ENCODE data around the gene ARHGAP42. TPM values are rescaled to one million over a fixed set of nuclear protein-coding genes. Genes with fewer than 3 reads are reported as not detected.

ARHGAP42 gene
- total RNA-seq, 1 experiment from 2014 or later, result 39.1 TPM

GRCh38 chr11:100756559-100756958, 69.5 kb downstream of the ARHGAP42 start:
- no peaks in the 10 kb centered on the region for H4K20me1 ChIP-seq (ENCODE audit: control insufficient read depth, insufficient read depth, insufficient read length)
- no peak overlapping the region for H2BK120ac ChIP-seq (ENCODE audit: low read depth, low read length, poor library complexity, severe bottlenecking)
- WGBS (ENCODE audit: extremely low coverage, insufficient read length, low lambda C conversion rate), result no CpG with 5 or more reads among the region's 2 CpGs
- H3K23ac ChIP-seq (ENCODE audit: insufficient read length, low read depth, low read length), result no peak overlapping the region
- no peaks in the 10 kb centered on the region for H3K9me3 ChIP-seq (ENCODE audit: control insufficient read depth, low read depth, low read length)
- no peak overlapping the region for H2AK5ac ChIP-seq (ENCODE audit: insufficient read length, low read length)
- no peak overlapping the region for H4K5ac ChIP-seq (ENCODE audit: insufficient read length, low read depth, low read length)
- no peaks in the 10 kb centered on the region for H3K23me2 ChIP-seq (ENCODE audit: insufficient read length, low read depth, low read length, poor library complexity, severe bottlenecking)
- no peak overlapping the region for H3T11ph ChIP-seq (ENCODE audit: low read length)
- H4K8ac ChIP-seq (replicated peaks; ENCODE audit: insufficient read length, low read depth, low read length), result no peak overlapping the region
- H3K79me1 ChIP-seq (ENCODE audit: insufficient read depth, low read depth, low read length, poor library complexity, severe bottlenecking), result no peaks in the 10 kb centered on the region
- no peak overlapping the region for H2BK12ac ChIP-seq (ENCODE audit: insufficient read length, low read depth, low read length)
- H3K27ac ChIP-seq (ENCODE audit: insufficient read length, low read depth, low read length), result no peak overlapping the region
- H3K18ac ChIP-seq (ENCODE audit: insufficient read length, low read depth, low read length), result no peak overlapping the region
- H3K9ac ChIP-seq (ENCODE audit: extremely low read depth, insufficient read length, low read length), result no peak overlapping the region
- H3K4me1 ChIP-seq (ENCODE audit: insufficient read depth, low read length), result peaks cover 6% of the 10 kb centered on the region; the same call in 1 of the 2 replicates
- no peak overlapping the region for H3K4me2 ChIP-seq (ENCODE audit: insufficient read depth, insufficient read length, low read length)
- no peak overlapping the region for H3K14ac ChIP-seq (ENCODE audit: insufficient read depth, low read length)
- H2BK15ac ChIP-seq (ENCODE audit: low read depth, low read length), result no peak overlapping the region
- TF ChIP-seq CTCF (conservative IDR thresholded peaks at IDR 0.05), result no peak
- Mint-ChIP-seq H3K36me3 (ENCODE audit: insufficient read depth in 1 of 3, low read depth in 3 of 3) (no peaks in the 10 kb centered on the region), H3K4me1 (peaks cover 56 to 60% of the 10 kb centered on the region in 2 experiments), H3K27ac (no peak overlapping the region), H3K27me3 (ENCODE audit: low read depth) (no peaks in the 10 kb centered on the region), H3K4me3 (no peak overlapping the region), H3K9me3 (no peaks in the 10 kb centered on the region)
- no peaks in the 10 kb centered on the region for H3K79me2 ChIP-seq (ENCODE audit: insufficient read depth, low read length)
- no peak overlapping the region for H2AFZ ChIP-seq (ENCODE audit: low read length)
- H4K91ac ChIP-seq (ENCODE audit: insufficient read length, low read depth, low read length), result no peak overlapping the region
- no peak overlapping the region for H2BK5ac ChIP-seq (ENCODE audit: insufficient read length, low read length)
- no peak overlapping the region for H3K4ac ChIP-seq (ENCODE audit: low read depth, low read length)
- H3K27me3 ChIP-seq (ENCODE audit: insufficient read depth, low read length), result no peaks in the 10 kb centered on the region
- H2BK20ac ChIP-seq (ENCODE audit: low read depth, low read length, poor library complexity, severe bottlenecking), result no peak overlapping the region
- DNase-seq, result no peak
- no peak overlapping the region for H3K56ac ChIP-seq (ENCODE audit: insufficient read length, low read depth, low read length)

All from H9 (cell line).